GM10248 (cell line): Measurements from ENCODE around the gene DTNA.

Experiments
- CTCF ChIA-PET: fragments of 300-600 bp; sonication (Branson Sonifier 250); formaldehyde crosslinking; extraction: SDS; loops from one replicate; lab custom pipeline; 2021; ENCODE audit warnings: antibody characterized with exemption; lab: Yijun Ruan, JAX
- POLR2A ChIA-PET: fragments of 350-650 bp; sonication (Branson Sonifier 250); formaldehyde crosslinking; extraction: SDS; loops from one replicate; lab custom pipeline; 2020; ENCODE audit warnings: antibody characterized with exemption; lab: Yijun Ruan, JAX
- DNase-seq: peaks from one replicate; pipeline ENCODE4 v3.0.0; 2012; ENCODE audit errors: extremely low spot score
- CTCF ChIP-seq: IDR thresholded peaks from 2 replicates; pipeline ENCODE4 v1.5.1; 2012; ENCODE audit warnings: mild to moderate bottlenecking, low read depth; ENCODE audit errors: extremely low read depth, missing control alignments, control extremely low read depth

The DTNA gene

GRCh38 chr18:34816183-34816582, 106.1 kb downstream of the DTNA start:
- POLR2A ChIA-PET = no interaction called here
- CTCF ChIA-PET = interaction anchor here (0.8 to 1.2 kb wide), 2 partner anchors 10 to 31 kb away, joined by 3 read pairs; no protein-coding TSS in a partner anchor
- DNase-seq = no peak
- no peak for TF ChIP-seq CTCF

GRCh38 chr18:34817636-34818035, 107.5 kb downstream of the DTNA start:
- no peak for TF ChIP-seq CTCF
- no peak for DNase-seq
- POLR2A ChIA-PET = no interaction called here
- CTCF ChIA-PET = interaction anchor here (1.3 kb wide), 1 partner anchor 30 kb away, joined by 3 read pairs; no protein-coding TSS in a partner anchor

GRCh38 chr18:34818064-34818463, 108.0 kb downstream of the DTNA start:
- ChIA-PET POLR2A (no interaction called here), CTCF (interaction anchor here (1.3 kb wide), 1 partner anchor 30 kb away, joined by 3 read pairs; no protein-coding TSS in a partner anchor)
- no peak for TF ChIP-seq CTCF
- DNase-seq = no peak

- POLR2A ChIA-PET = no interaction called here
- no peak for TF ChIP-seq CTCF
- CTCF ChIA-PET = interaction anchor here (0.8 to 2.3 kb wide), 4 partner anchors 9 to 16 kb away, joined by 3 to 7 read pairs (median 5); no protein-coding TSS in a partner anchor
- no peak for DNase-seq
Observed at GRCh38 chr18:34820360-34821065, 110.4 kb downstream of the DTNA start.

GRCh38 chr18:34821669-34822210, 111.6 kb downstream of the DTNA start:
- DNase-seq = no peak
- POLR2A ChIA-PET = no interaction called here
- CTCF ChIA-PET = interaction anchor here (0.8 to 2.3 kb wide), 4 partner anchors 11 to 17 kb away, joined by 3 to 7 read pairs (median 6); no protein-coding TSS in a partner anchor
- no peak for TF ChIP-seq CTCF

- no peak for DNase-seq
- CTCF ChIA-PET = no interaction called here
- TF ChIP-seq CTCF = no peak
- POLR2A ChIA-PET = no interaction called here
Observed at GRCh38 chr18:34828093-34828492, 118.0 kb downstream of the DTNA start.
